Neutrophil (primary cell): ENCODE measurements around the gene NTSR1.

Experiments
- H3K27ac ChIP-seq: fragments of 200-600 bp; sonication (generic); 2 replicates; pipeline ENCODE4 v1.5.1; 2016; ENCODE audit warnings: mild to moderate bottlenecking, moderate library complexity
- H3K27me3 ChIP-seq: fragments of 200-600 bp; sonication (generic); 2 replicates; pipeline ENCODE4 v1.6.0; 2016; ENCODE audit warnings: mild to moderate bottlenecking
- H3K36me3 ChIP-seq: fragments of 200-600 bp; sonication (generic); 2 replicates; pipeline ENCODE4 v1.5.1; 2017
- H3K4me1 ChIP-seq, 2 experiments: fragments of 200-600 bp in 1 of 2; sonication (generic) in 1 of 2; 1 replicate in 1 of 2; 2 replicates in 1 of 2; pipeline versions ENCODE4 v1.5.1 to v1.6.1; 2013 to 2016; ENCODE audit warnings: low read depth in 1 of 2, low read length in 1 of 2, mild to moderate bottlenecking in 1 of 2, moderate library complexity in 1 of 2; ENCODE audit not compliant: control insufficient read depth in 1 of 2, insufficient read depth in 1 of 2
- H3K4me3 ChIP-seq, 2 experiments: fragments of 200-600 bp in 1 of 2; sonication (generic) in 1 of 2; 1 replicate in 1 of 2; 2 replicates in 1 of 2; pipeline ENCODE4 v1.5.1; 2013 to 2016; ENCODE audit warnings: low read depth in 1 of 2, low read length in 1 of 2, mild to moderate bottlenecking in 1 of 2, moderate library complexity in 1 of 2
- H3K9me3 ChIP-seq: fragments of 200-600 bp; sonication (generic); 2 replicates; pipeline ENCODE4 v1.5.1; 2016
- CTCF ChIP-seq: fragments of 200-600 bp; sonication (generic); IDR thresholded peaks from 2 replicates; pipeline ENCODE4 v1.5.1; 2016; ENCODE audit warnings: antibody characterized with exemption

Gene NTSR1

GRCh38 chr20:62740286-62741141 is 31.9 kb downstream of the NTSR1 start:
- no peaks in the 10 kb centered on the region for H3K27me3 ChIP-seq
- peaks cover 29 to 33% of the 10 kb centered on the region in 2 experiments for H3K4me1 ChIP-seq
- no peak for TF ChIP-seq CTCF
- H3K36me3 ChIP-seq: no peaks in the 10 kb centered on the region
- H3K9me3 ChIP-seq: no peaks in the 10 kb centered on the region
- H3K27ac ChIP-seq: peak overlapping the region; percentile 80
- H3K4me3 ChIP-seq: peak overlapping the region; percentile 31 to 32

- no peak for TF ChIP-seq CTCF
- no peaks in the 10 kb centered on the region for H3K9me3 ChIP-seq
- peak overlapping the region; percentile 80 for H3K27ac ChIP-seq
- no peaks in the 10 kb centered on the region for H3K36me3 ChIP-seq
- peak overlapping the region in 1 of 2 experiments; percentile 32 for H3K4me3 ChIP-seq
- H3K4me1 ChIP-seq: peaks cover 25 to 28% of the 10 kb centered on the region in 2 experiments
- no peaks in the 10 kb centered on the region for H3K27me3 ChIP-seq
Observed at GRCh38 chr20:62741191-62741691, 32.6 kb downstream of the NTSR1 start.

- no peaks in the 10 kb centered on the region for H3K27me3 ChIP-seq
- H3K36me3 ChIP-seq: no peaks in the 10 kb centered on the region
- no peaks in the 10 kb centered on the region for H3K9me3 ChIP-seq
- no peak for TF ChIP-seq CTCF
- no peak overlapping the region for H3K4me3 ChIP-seq
- H3K4me1 ChIP-seq: peaks cover 25 to 28% of the 10 kb centered on the region in 2 experiments
- H3K27ac ChIP-seq: no peak overlapping the region
Observed at GRCh38 chr20:62741701-62742491, 33.3 kb downstream of the NTSR1 start.

GRCh38 chr20:62742550-62742949 is 33.9 kb downstream of the NTSR1 start:
- Histone ChIP-seq H3K27ac (no peak overlapping the region), H3K9me3 (no peaks in the 10 kb centered on the region), H3K36me3 (no peaks in the 10 kb centered on the region), H3K27me3 (no peaks in the 10 kb centered on the region), H3K4me1 (peaks cover 25 to 28% of the 10 kb centered on the region in 2 experiments), H3K4me3 (no peak overlapping the region)
- TF ChIP-seq CTCF: no peak

- no peak for TF ChIP-seq CTCF
- H3K9me3 ChIP-seq: no peaks in the 10 kb centered on the region
- H3K27me3 ChIP-seq: no peaks in the 10 kb centered on the region
- peaks cover 25 to 28% of the 10 kb centered on the region in 2 experiments for H3K4me1 ChIP-seq
- no peak overlapping the region for H3K4me3 ChIP-seq
- H3K27ac ChIP-seq: no peak overlapping the region
- no peaks in the 10 kb centered on the region for H3K36me3 ChIP-seq
Observed at GRCh38 chr20:62742979-62743776, 34.5 kb downstream of the NTSR1 start.
